Measurements from ENCODE around the gene ASCC3. TPM values are rescaled to one million over a fixed set of nuclear protein-coding genes. Genes with fewer than 3 reads are reported as not detected.

The ASCC3 gene
- total and polyA plus RNA-seq, 2 of the 4 experiments (the other 2 are of a cell fraction), result 25.8 to 104 TPM

- intact Hi-C loops (cut with micrococcal nuclease) (no loop called here), in situ Hi-C loops (cut with MboI; ENCODE audit: low sequenced_read_pairs) (no loop called here), dilution Hi-C loops (cut with HindIII; ENCODE audit: low sequenced_read_pairs, unreplicated experiment) (no loop called here)
- Histone ChIP-seq H3K56ac (ENCODE audit: extremely low read depth, insufficient read depth, low read length) (no peak overlapping the region), H2BK15ac (ENCODE audit: low read depth, low read length) (no peak overlapping the region), H4K20me1 (ENCODE audit: insufficient read depth, low read length) (no peaks in the 10 kb centered on the region), H2AFZ (replicated peaks; ENCODE audit: low read length, poor library complexity) (no peak overlapping the region), H3K18ac (ENCODE audit: low read depth, low read length) (no peak overlapping the region), H3K27ac (ENCODE audit: insufficient read depth, low read length) (no peak overlapping the region), H3K36me3 (ENCODE audit: control insufficient read depth, insufficient read depth, low read length) (peaks cover 7% of the 10 kb centered on the region), H3K9ac (ENCODE audit: low read depth, low read length) (no peak overlapping the region), H3K4me1 (ENCODE audit: control insufficient read depth, insufficient read depth, low read length) (peaks cover 5% of the 10 kb centered on the region; the same call in 1 of the 2 replicates), H3K79me1 (ENCODE audit: low read depth in 1 of 2, low read length in 2 of 2) (peaks cover 4 to 11% of the 10 kb centered on the region in 2 experiments; a peak in 3 of 4 replicates), H2BK20ac (ENCODE audit: low read depth, low read length) (no peak overlapping the region), H3K27me3 (ENCODE audit: control insufficient read depth, insufficient read depth, low read length) (no peaks in the 10 kb centered on the region), H4K8ac (ENCODE audit: low read depth in 2 of 2, low read length in 2 of 2) (no peak overlapping the region; a peak in 1 of 4 replicates), H2AK5ac (ENCODE audit: low read depth, low read length) (no peak overlapping the region), H3K23ac (ENCODE audit: low read depth, low read length) (no peak overlapping the region), H3K4me3 (ENCODE audit: insufficient read depth, low read depth, low read length) (no peak overlapping the region), H4K91ac (ENCODE audit: insufficient read depth, low read depth, low read length) (no peak overlapping the region), H3K4me2 (ENCODE audit: low read depth, low read length) (peak overlapping the region; percentile 54; the same call in 1 of the 2 replicates), H3K9me1 (ENCODE audit: insufficient read depth, low read length) (no peaks in the 10 kb centered on the region; the same call in 1 of the 2 replicates), H3K14ac (replicated peaks; ENCODE audit: low read depth, low read length) (no peak overlapping the region), H4K5ac (ENCODE audit: low read depth, low read length) (no peak overlapping the region), H2AK9ac (replicated peaks; ENCODE audit: low read depth, low read length, poor library complexity) (no peak overlapping the region), H2BK120ac (ENCODE audit: low read depth, low read length) (no peak overlapping the region), H3K9me3 (ENCODE audit: control insufficient read depth, insufficient read depth, low read length) (no peaks in the 10 kb centered on the region), H2BK5ac (ENCODE audit: low read depth, low read length, poor library complexity, severe bottlenecking) (peak overlapping the region; percentile 62), H3K4ac (ENCODE audit: low read depth, low read length) (no peak overlapping the region)
- no CpG with 5 or more reads among the region's 2 CpGs for WGBS, 2 experiments (ENCODE audit: extremely low coverage in 2 of 2, insufficient read length in 1 of 2)
- DNase-seq, result peak; percentile 76
- ChIA-PET POLR2A (ENCODE audit: unreplicated experiment) (no interaction called here), CTCF (no interaction called here)
- no peak for TF ChIP-seq CTCF (conservative IDR thresholded peaks at IDR 0.05; ENCODE audit: low read depth, low read length)
- TF ChIP-seq CEBPB (IDR thresholded peaks at IDR 0.05; ENCODE audit: low read depth, low read length), result peak; percentile 99
- peak; percentile 32; the same call in 1 of the 2 replicates for TF ChIP-seq FOS (IDR thresholded peaks at IDR 0.05; ENCODE audit: low read depth, low read length)
- no peak for TF ChIP-seq ELK1 (IDR thresholded peaks at IDR 0.05; ENCODE audit: borderline replicate concordance, low read depth, low read length)
- TF ChIP-seq USF2 (IDR thresholded peaks at IDR 0.05; ENCODE audit: low read depth, low read length), result no peak
- no peak for TF ChIP-seq RCOR1 (IDR thresholded peaks at IDR 0.05; ENCODE audit: insufficient replicate concordance, low read length)
- no peak for TF ChIP-seq NFE2L2 (IDR thresholded peaks at IDR 0.05; ENCODE audit: low read depth, low read length)
- TF ChIP-seq MAFK (IDR thresholded peaks at IDR 0.05; ENCODE audit: low read depth, low read length), result no peak
- TF ChIP-seq CHD1 (IDR thresholded peaks at IDR 0.05; ENCODE audit: low read depth, low read length), result no peak
- TF ChIP-seq RFX5 (IDR thresholded peaks at IDR 0.05; ENCODE audit: low read depth, low read length), result no peak
- no peak for TF ChIP-seq SMC3 (IDR thresholded peaks at IDR 0.05; ENCODE audit: low read depth, low read length)
- BruUV-seq (replicated peaks), result no TSS peak
- peak; percentile 94 for ATAC-seq (ENCODE audit: low read depth)
Measured at GRCh38 chr6:100622907-100623692, 258.0 kb downstream of the ASCC3 start.
